Fibroblast of villous mesenchyme (primary cell): ENCODE results near the gene SLC7A5. TPM values are rescaled to one million over a fixed set of nuclear protein-coding genes. Genes with fewer than 3 reads are reported as not detected.
"Not testable (repeated sequence)": the region's sequence is repeated elsewhere in the genome, so short reads cannot be mapped to it uniquely, and the experiment has no call there.

Experiments
- DNase-seq: peaks from one replicate; pipeline ENCODE4 v3.0.0-alpha.2; 2010; ENCODE audit warnings: low read depth
- H3K4me3 ChIP-seq: 2 replicates; pipeline ENCODE4 v1.5.1; 2011; ENCODE audit warnings: low read depth, mild to moderate bottlenecking, low read length
- total RNA-seq: library from RNA; depleted of rRNA; stranded (reverse); fragments of >200 nt; gene quantifications from 2 replicates; pipeline ENCODE4 v1.2.3, GENCODE V29; 2012
- TF ChIP-seq, protein P1 (sequence below): IDR thresholded peaks from 2 replicates; pipeline ENCODE4 v1.5.1; 2012; ENCODE audit warnings: low read depth, mild to moderate bottlenecking, low read length; ENCODE audit not compliant: insufficient read depth

Gene SLC7A5
- total RNA-seq, 1 donor: 27.6 TPM

DNA sequence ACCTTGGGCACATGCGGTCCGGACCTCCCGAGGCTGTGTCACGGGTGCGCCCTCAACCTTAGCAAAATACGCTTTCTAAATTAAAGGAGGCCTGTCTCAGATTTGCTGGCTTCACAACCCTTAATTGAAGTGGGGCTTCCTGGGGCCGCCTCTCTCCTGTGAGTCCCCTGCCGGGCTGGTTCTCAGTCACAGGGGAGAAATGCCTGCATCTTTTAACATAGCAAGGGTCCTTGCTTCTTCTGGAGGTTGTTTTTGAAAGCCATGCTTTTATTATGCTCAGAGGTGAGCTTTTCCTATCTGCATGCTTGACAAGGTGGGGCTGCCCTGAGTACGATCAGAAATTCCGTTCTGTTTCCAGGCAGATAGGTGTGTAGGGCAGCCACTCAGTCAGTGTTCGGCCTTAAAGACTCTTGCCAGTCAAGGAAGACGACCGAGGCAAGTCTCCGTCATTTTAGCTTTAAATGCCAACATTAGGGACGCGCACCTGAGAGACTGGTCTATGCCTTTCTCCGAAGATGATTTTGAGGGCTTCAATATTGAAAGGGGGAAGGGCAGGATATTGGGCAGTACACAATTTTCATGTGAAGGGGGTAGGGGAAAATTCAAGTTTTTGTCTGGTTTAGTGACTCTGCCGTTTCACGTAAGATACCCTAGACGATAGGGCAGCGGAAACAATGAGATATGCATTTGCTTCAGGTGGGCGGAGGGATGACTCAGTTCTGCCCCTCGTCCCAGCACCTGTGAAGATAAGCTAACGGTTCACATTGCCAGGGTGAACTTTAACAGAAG lies 5.5 kb upstream of the SLC7A5 start:
- H3K4me3 ChIP-seq: no peak overlapping the region
- TF ChIP-seq, protein P1, sequence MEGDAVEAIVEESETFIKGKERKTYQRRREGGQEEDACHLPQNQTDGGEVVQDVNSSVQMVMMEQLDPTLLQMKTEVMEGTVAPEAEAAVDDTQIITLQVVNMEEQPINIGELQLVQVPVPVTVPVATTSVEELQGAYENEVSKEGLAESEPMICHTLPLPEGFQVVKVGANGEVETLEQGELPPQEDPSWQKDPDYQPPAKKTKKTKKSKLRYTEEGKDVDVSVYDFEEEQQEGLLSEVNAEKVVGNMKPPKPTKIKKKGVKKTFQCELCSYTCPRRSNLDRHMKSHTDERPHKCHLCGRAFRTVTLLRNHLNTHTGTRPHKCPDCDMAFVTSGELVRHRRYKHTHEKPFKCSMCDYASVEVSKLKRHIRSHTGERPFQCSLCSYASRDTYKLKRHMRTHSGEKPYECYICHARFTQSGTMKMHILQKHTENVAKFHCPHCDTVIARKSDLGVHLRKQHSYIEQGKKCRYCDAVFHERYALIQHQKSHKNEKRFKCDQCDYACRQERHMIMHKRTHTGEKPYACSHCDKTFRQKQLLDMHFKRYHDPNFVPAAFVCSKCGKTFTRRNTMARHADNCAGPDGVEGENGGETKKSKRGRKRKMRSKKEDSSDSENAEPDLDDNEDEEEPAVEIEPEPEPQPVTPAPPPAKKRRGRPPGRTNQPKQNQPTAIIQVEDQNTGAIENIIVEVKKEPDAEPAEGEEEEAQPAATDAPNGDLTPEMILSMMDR: no peak
- no peak for DNase-seq

DNA sequence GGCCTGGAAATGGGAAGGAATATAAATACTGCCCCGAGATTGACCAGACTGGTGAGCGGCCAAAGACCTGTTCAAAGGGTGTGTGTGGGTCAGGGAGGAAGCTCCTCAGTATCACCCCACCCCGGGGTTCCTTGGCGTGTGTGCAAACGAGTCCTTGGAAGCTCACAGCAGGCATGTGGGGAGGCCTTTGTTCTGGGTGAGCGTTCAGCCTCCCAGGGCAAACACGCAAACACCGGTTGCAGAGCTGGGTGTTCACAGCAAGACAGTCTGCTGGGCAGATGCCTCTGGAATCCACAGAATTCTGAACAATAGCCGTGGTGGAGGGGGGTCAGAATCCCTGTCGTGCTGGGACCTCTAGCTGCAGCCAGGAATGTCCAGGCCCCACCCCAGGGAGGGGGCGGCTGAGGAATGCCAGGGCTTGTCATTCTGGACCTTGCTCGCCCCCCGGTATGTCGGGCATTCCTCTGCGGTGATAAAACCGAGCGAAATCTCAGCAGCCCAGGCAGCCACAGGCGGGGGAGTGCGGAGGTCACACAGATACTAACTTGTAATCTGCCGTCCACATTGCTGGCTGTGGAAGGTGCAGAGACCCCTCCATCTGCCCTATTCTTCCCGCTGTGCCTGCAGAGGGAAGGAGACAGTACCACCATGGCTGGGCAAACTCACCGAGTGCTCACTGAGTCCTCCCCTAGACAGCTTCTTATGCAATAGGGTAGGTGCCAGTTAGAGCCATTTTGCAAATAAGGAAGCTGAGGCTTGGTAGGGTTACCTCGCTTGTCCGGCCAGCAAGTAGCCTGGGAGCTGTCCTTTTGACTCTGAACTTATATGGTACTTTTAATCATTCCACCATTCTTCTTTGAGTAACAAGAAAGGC lies 1.3 kb upstream of the SLC7A5 start:
- peak; percentile 64 for DNase-seq

DNA sequence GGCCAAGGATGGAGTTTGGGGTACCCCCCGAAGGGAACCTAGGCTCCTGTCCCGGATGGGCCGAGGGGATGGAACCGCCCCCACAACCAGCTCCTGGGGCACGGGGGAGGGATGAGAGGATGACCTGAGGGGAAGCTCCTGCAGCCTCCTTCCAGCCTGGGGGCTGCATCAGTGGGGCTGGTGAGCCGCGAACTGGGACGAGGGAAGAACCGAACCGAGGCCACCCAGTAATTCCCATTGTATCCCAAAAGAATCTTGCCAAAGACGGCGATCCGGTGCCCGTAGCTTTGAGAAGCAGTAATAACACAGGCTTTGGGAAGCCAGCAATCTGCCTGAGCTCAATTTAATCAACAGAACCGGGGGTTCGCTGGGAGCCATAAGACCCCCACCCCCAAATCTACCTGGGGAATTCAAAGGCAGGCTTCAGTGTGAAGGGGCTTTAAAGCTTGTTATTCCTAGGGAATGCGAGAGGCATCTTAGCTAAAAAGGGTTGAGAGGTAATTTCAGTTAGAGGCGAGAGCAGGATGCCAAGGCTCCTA lies 641 bp upstream of the SLC7A5 start:
- DNase-seq, H3K4me3 ChIP-seq: not testable (repeated sequence)

More for the DNA sequence above, 1.3 kb upstream of the SLC7A5 start:
- not testable (repeated sequence) for H3K4me3 ChIP-seq

DNA sequence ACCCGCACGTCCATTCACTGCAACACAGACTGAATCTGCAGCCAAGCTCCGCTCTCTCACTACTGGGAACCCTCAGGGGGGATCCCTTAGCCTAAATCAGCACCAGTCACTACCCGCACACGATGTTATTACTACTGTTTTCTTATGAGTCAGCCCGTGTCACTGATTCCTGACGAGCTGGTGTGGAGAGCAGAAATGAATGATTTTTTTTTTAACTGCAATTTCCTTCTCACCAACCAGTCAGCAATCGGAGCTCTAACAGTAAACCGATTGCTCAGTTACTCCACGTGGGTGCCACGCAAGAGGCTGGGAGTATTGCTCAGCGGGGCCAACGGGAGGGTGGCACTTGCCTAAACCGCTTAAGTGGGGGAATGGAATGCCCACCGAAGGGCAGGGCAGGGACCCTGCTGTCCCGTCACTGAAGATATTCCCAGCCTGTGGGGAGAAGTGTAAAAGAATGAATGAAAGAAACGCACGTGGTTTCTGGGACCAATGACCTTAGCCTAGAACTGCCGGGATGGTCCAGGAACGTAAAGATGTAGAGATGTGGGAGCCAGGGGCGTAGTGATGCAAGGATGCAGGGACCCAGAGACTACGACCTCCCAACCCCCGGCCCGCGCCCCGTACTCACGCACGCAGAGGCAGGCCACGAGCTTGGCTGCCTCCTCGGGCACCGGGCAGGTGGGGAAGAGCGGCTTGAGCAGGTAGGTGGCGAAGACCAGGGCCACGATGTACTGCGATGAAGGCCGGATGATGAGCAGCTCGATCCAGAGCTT lies 865 bp downstream of the SLC7A5 start:
- H3K4me3 ChIP-seq: peak overlapping the region; percentile 70
- DNase-seq: peak; percentile 85

DNA sequence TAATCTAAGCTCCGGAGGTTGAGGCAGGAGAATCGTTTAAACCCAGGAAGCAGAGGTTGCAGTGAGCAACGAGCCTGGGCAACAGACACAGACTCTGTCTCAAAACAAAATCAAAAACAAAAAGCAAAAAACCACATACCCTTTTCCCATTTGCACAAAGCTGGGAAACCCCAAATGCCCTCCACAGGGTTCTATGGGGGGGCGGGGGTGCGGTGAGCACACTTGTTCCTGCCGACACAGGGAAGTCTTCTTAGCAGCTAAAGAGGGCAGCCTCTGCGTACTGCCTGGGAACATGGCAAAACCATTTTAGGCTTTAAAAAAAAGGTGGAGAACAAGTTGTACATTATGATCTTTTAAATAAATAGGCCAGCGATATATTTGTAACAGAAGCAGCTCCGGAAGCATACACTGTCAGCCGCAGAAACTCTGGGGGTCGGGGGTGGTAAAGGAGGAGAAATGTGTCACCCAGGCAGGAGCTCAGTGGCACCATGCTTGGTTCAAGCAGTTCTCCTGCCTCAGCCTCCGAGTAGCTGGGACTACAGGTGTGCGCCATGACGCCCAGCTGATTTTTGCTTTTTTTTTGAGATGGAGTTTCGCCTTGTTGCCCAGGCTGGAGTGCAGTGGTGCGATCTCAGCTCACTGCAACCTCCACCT lies 3.3 kb downstream of the SLC7A5 start:
- H3K4me3 ChIP-seq: peak overlapping the region; percentile 3
- not testable (repeated sequence) for DNase-seq

DNA sequence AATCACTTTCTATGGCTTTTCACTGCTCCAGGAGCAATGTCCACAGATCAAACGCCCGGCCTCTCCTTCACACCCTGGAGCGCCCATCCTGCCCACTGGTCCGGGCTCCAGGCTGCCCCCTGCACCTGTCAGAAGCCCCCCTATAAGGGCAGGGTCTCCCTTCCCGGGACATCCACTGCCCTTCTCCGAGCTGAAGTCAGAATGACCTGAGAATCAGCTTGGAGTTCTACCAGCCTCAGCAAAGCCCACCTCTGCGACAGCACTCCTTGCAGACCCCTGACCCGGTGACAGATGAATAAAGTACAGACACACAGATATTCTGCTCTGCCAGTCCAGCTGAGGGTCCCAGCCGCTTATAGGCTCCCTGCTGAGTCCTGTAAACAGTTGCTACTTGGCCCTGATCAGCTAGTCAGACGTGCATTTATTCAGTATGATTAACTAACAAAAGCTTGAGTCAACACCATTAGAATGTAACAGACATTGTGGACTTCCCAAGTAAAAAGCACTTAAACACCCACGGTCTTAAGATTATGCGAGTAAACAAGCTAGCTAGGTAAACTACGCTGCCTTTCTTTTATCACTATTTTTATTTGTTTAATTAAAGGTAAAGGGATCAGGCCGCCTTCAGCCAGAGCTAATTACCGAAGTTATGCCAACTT lies 4.8 kb downstream of the SLC7A5 start:
- no peak overlapping the region for H3K4me3 ChIP-seq
- TF ChIP-seq, protein P1: no peak
- DNase-seq: no peak

DNA sequence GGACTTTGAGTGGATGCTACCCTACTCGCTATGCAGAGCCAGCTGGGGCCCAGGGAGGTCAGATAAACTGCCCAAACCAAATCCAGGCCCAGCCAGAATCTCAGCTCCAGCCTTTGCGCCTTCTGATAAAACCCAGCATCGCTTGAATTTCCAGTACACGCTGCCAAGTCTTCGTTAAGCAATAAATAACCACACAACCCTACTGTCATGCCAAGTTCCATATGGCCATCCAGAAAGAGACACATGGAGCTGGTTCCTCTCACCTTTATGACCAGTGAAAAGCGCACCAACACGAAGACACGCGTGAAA lies 6.0 kb downstream of the SLC7A5 start:
- peak; percentile 22 for DNase-seq
- not testable (repeated sequence) for H3K4me3 ChIP-seq

DNA sequence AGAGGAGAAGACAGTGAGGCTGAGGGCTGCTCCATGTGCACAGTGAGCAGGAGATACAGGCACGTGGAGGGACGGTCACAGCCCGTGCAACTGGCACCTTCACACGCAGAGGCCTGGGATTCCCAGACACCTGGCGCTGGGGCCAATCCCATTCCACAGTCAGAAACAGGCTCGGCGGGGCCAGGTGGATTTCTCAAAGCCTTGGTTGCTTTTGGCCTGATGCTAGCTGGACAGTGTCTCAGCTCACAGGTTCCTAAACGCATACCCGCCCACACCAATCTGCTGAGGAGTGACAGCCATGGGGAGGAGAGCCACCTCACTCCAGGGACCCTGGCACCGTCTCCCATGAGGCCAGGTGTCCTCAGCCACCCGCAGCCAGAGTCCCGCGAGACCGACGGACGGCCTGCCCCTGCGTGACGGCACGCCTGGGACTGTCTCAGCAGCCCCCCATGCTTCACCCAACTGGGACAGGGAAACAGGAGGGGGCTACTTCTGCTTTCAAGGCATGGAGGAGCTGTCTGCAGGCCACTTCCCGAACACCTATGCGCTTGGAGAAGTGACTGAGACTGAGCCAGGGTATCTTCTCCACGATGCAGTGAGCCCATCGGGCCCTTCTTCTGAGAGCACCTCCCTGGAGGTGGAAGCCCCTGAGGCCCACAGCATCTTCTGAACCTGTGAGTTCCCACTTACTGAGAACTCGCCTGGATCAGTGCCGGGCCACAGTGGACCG lies 6.5 kb downstream of the SLC7A5 start:
- not testable (repeated sequence) for DNase-seq, H3K4me3 ChIP-seq

DNA sequence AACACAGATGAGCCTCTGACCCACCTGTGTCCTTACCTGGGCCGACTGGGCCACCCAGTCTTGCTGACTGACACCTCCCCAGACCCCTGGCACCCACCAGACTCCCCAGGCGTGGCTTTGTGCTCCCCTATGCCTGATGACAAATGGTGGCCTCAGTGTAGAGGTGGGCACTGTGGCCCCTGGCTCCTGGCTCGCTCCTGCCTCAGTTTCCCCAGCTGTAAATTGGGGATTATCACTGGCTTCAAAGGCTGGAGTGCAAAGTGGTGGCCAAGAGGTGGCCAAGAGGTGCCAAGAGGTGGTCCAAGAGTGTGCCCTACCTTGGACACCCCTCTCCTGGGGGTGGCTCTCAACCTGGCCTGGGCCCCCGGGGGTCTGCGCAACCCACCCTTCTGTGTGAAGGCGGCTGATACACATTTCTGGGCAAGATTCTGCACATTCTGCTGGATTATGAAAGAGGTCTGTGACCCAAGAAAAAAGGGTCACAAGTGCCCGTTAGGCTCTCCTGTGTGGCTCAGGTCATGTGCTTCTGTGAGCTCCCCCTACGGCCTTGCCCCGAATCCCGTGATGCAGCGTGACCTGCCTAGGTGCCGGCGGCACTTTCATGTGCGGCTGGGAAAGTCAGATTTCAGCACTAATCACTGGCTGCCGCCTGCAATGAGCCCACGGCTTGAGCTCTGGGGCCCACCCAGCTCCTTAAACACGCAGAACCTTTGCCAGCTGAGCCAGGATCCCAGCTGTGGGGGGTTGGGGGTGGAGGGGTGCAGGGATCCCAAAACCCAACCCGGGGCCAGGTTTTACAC lies 7.8 kb downstream of the SLC7A5 start:
- not testable (repeated sequence) for DNase-seq, H3K4me3 ChIP-seq
